ENCODE results near the gene TRIM2. TPM values are rescaled to one million over a fixed set of nuclear protein-coding genes. Genes with fewer than 3 reads are reported as not detected.

Gene TRIM2
- total RNA-seq, 1 experiment from 2014 or later = 0.97 TPM

DNA sequence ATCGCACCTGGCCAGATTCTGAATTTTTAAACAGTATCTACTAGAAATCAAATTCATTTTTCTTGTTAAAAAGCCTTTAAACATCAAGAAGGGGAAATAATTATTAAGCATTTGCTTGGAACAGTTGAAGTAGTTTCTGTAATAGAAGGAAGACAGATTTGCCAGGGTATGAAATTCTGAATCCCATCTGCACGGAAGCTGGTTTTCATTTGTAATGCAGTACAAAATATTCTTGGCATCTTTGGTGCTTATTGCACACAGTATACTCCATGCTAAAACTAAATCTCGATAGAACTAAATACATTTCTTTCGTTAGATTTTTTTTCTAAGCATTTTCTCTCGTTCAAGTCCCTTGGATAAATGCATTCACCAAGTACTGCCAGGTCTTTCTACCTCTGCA, 25.3 kb downstream of the TRIM2 start:
- Histone ChIP-seq H3K4me3 (ENCODE audit: low read length) (no peak overlapping the region), H3K9ac (ENCODE audit: low read length) (no peak overlapping the region), H3K79me2 (ENCODE audit: low read length) (no peaks in the 10 kb centered on the region), H3K27ac (ENCODE audit: low read length) (no peak overlapping the region), H3K4me1 (ENCODE audit: low read length) (peaks cover 16% of the 10 kb centered on the region), H3K9me3 (ENCODE audit: low read length) (peaks cover 2% of the 10 kb centered on the region; the same call in 1 of the 2 replicates), H2AFZ (ENCODE audit: low read length) (no peak overlapping the region), H4K20me1 (ENCODE audit: insufficient read depth, low read depth, low read length) (no peaks in the 10 kb centered on the region), H3K4me2 (ENCODE audit: low read depth, low read length, poor library complexity, severe bottlenecking) (no peak overlapping the region), H3K9me2 (replicated peaks; ENCODE audit: insufficient read depth, low read length) (no peaks in the 10 kb centered on the region), H3K36me3 (ENCODE audit: insufficient read depth, low read length) (no peaks in the 10 kb centered on the region), H3K27me3 (ENCODE audit: low read length) (peaks cover 3% of the 10 kb centered on the region; the same call in 1 of the 2 replicates)
- no peak for DNase-seq

DNA sequence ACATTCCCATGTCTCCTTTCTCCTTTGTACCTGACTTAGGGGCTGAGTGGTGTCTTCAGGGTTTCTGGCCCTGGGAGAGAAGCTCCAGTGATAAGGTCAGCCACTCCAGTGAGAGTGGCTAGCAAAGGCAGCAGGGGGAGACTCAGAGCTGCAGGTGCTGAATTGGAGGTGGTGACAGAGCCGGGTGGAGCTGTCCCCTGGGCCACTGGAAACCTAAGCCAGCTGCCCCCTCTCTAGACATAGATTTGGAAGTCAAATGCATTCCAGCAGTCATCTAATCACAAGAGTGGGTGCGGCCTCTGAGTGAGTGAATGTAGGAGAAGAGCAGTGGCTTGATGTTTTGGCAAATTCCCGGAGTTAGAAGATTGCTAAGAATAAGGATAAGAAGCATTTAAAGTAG, 28.5 kb downstream of the TRIM2 start:
- H4K20me1 ChIP-seq (ENCODE audit: insufficient read depth, low read depth, low read length) = no peaks in the 10 kb centered on the region
- H3K79me2 ChIP-seq (ENCODE audit: low read length) = no peaks in the 10 kb centered on the region
- H3K4me1 ChIP-seq (ENCODE audit: low read length) = peaks cover 11% of the 10 kb centered on the region
- no peaks in the 10 kb centered on the region for H3K9me2 ChIP-seq (replicated peaks; ENCODE audit: insufficient read depth, low read length)
- DNase-seq = peak; percentile 76
- H3K4me3 ChIP-seq (ENCODE audit: low read length) = no peak overlapping the region
- no peak overlapping the region for H3K4me2 ChIP-seq (ENCODE audit: low read depth, low read length, poor library complexity, severe bottlenecking)
- H3K27me3 ChIP-seq (ENCODE audit: low read length) = peaks cover 3% of the 10 kb centered on the region; the same call in 1 of the 2 replicates
- no peaks in the 10 kb centered on the region for H3K9me3 ChIP-seq (ENCODE audit: low read length)
- H2AFZ ChIP-seq (ENCODE audit: low read length) = no peak overlapping the region
- H3K36me3 ChIP-seq (ENCODE audit: insufficient read depth, low read length) = no peaks in the 10 kb centered on the region
- H3K9ac ChIP-seq (ENCODE audit: low read length) = no peak overlapping the region
- H3K27ac ChIP-seq (ENCODE audit: low read length) = no peak overlapping the region

DNA sequence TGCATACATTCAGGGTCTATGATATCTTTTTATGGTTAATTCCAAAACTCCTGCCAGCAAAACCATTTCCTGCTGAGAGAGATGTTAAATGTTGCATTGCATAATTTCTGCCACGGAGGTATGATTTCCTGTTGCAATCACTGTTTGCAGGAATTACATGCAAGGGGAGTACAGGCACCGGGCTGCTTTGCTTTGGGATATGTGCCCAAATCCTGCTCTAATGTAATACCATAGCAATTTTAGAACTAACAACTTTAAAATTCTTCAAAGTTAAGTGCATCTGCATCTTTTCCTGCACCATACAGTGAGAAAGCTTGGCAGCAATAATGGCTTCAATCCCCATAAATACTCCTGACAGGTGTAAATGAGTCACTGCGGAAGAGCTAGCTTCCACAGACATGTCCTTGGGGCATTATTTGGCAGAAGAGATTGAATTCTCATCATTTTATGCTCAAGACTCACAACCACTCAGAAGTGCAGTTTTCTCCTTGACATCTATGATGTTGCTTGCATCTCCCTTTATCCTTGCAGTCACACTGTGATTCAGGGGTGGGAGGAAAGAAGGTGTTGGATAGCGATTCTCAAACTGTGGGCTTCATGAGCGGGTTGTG, 29.6 kb downstream of the TRIM2 start:
- Histone ChIP-seq H3K27me3 (ENCODE audit: low read length) (0 out of 2 replicates have a peak, but pooled peaks cover 3% of the 10 kb centered on the region), H3K4me2 (ENCODE audit: low read depth, low read length, poor library complexity, severe bottlenecking) (no peak overlapping the region), H3K27ac (ENCODE audit: low read length) (no peak overlapping the region), H3K9me2 (replicated peaks; ENCODE audit: insufficient read depth, low read length) (no peaks in the 10 kb centered on the region), H2AFZ (ENCODE audit: low read length) (no peak overlapping the region), H4K20me1 (ENCODE audit: insufficient read depth, low read depth, low read length) (no peaks in the 10 kb centered on the region), H3K4me1 (ENCODE audit: low read length) (peaks cover 11% of the 10 kb centered on the region), H3K79me2 (ENCODE audit: low read length) (no peaks in the 10 kb centered on the region), H3K9me3 (ENCODE audit: low read length) (no peaks in the 10 kb centered on the region), H3K9ac (ENCODE audit: low read length) (no peak overlapping the region), H3K4me3 (ENCODE audit: low read length) (no peak overlapping the region), H3K36me3 (ENCODE audit: insufficient read depth, low read length) (no peaks in the 10 kb centered on the region)
- DNase-seq = no peak

DNA sequence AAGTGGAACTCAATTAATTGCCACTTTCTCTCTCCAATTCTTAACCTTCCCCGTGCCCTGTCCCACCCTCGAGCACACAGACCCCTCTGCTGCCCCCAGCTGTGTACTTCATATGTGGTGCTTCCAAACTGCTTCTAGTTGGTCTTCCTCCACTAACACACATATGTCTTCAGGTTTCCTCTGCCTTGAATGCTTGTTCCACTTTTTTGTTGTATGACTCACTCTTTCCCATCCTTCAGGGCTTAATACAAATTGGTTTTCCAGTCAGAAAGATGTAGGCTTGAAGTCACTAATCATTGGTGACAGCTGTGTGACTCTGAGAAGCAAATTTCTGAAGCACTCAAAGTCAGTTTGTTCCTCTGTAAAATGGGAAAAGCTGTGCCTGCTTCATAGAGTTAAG, 30.6 kb downstream of the TRIM2 start:
- peaks cover 11% of the 10 kb centered on the region for H3K4me1 ChIP-seq (ENCODE audit: low read length)
- no peak overlapping the region for H3K4me2 ChIP-seq (ENCODE audit: low read depth, low read length, poor library complexity, severe bottlenecking)
- H3K36me3 ChIP-seq (ENCODE audit: insufficient read depth, low read length) = no peaks in the 10 kb centered on the region
- DNase-seq = no peak
- H3K4me3 ChIP-seq (ENCODE audit: low read length) = no peak overlapping the region
- H3K9ac ChIP-seq (ENCODE audit: low read length) = no peak overlapping the region
- H3K9me2 ChIP-seq (replicated peaks; ENCODE audit: insufficient read depth, low read length) = no peaks in the 10 kb centered on the region
- no peak overlapping the region for H3K27ac ChIP-seq (ENCODE audit: low read length)
- no peak overlapping the region for H2AFZ ChIP-seq (ENCODE audit: low read length)
- H3K27me3 ChIP-seq (ENCODE audit: low read length) = 0 out of 2 replicates have a peak, but pooled peaks cover 3% of the 10 kb centered on the region
- no peaks in the 10 kb centered on the region for H4K20me1 ChIP-seq (ENCODE audit: insufficient read depth, low read depth, low read length)
- no peaks in the 10 kb centered on the region for H3K79me2 ChIP-seq (ENCODE audit: low read length)
- no peaks in the 10 kb centered on the region for H3K9me3 ChIP-seq (ENCODE audit: low read length)

GRCh38 chr4:153238135-153238919, 34.1 kb downstream of the TRIM2 start:
- no peak overlapping the region for H3K27ac ChIP-seq (ENCODE audit: low read length)
- H3K27me3 ChIP-seq (ENCODE audit: low read length) = no peaks in the 10 kb centered on the region
- H3K9me3 ChIP-seq (ENCODE audit: low read length) = no peaks in the 10 kb centered on the region
- no peaks in the 10 kb centered on the region for H3K36me3 ChIP-seq (ENCODE audit: insufficient read depth, low read length)
- H3K4me1 ChIP-seq (ENCODE audit: low read length) = peaks cover 18% of the 10 kb centered on the region
- H3K9me2 ChIP-seq (replicated peaks; ENCODE audit: insufficient read depth, low read length) = no peaks in the 10 kb centered on the region
- no peak overlapping the region for H2AFZ ChIP-seq (ENCODE audit: low read length)
- H3K4me3 ChIP-seq (ENCODE audit: low read length) = no peak overlapping the region
- H3K79me2 ChIP-seq (ENCODE audit: low read length) = no peaks in the 10 kb centered on the region
- no peak overlapping the region for H3K9ac ChIP-seq (ENCODE audit: low read length)
- H4K20me1 ChIP-seq (ENCODE audit: insufficient read depth, low read depth, low read length) = no peaks in the 10 kb centered on the region
- no peak overlapping the region for H3K4me2 ChIP-seq (ENCODE audit: low read depth, low read length, poor library complexity, severe bottlenecking)
- DNase-seq = no peak

GRCh38 chr4:153239409-153239808, 35.2 kb downstream of the TRIM2 start:
- no peaks in the 10 kb centered on the region for H3K79me2 ChIP-seq (ENCODE audit: low read length)

DNA sequence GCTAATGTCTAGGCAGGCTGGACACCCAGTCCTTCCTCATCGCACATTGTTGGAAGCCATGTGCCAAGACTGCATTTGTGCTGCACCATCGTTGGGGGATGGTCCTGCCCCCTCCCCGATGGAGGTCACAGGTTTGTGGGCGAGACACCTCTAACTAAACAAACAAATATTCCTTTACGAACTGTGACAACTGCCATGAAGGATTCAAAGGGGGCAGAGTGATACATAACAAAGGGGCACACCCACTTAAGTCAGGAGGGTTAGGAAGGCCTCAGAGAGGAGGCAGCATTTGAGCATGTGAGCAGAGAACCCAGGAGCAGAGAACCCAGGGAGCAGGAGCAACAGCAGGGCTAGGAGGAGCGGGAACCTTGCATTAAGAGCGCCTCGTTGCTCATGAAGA, 37.1 kb downstream of the TRIM2 start:
- Histone ChIP-seq H3K4me1 (ENCODE audit: low read length) (peaks cover 16% of the 10 kb centered on the region), H3K27ac (ENCODE audit: low read length) (no peak overlapping the region), H3K36me3 (ENCODE audit: insufficient read depth, low read length) (no peaks in the 10 kb centered on the region), H3K27me3 (ENCODE audit: low read length) (no peaks in the 10 kb centered on the region), H4K20me1 (ENCODE audit: insufficient read depth, low read depth, low read length) (no peaks in the 10 kb centered on the region), H3K79me2 (ENCODE audit: low read length) (no peaks in the 10 kb centered on the region), H3K4me2 (ENCODE audit: low read depth, low read length, poor library complexity, severe bottlenecking) (no peak overlapping the region), H3K9ac (ENCODE audit: low read length) (no peak overlapping the region), H3K4me3 (ENCODE audit: low read length) (no peak overlapping the region), H2AFZ (ENCODE audit: low read length) (no peak overlapping the region), H3K9me2 (replicated peaks; ENCODE audit: insufficient read depth, low read length) (no peaks in the 10 kb centered on the region), H3K9me3 (ENCODE audit: low read length) (no peaks in the 10 kb centered on the region)
- no peak for DNase-seq

More at GRCh38 chr4:153239409-153239808, 35.2 kb downstream of the TRIM2 start:
- H3K4me3 ChIP-seq (ENCODE audit: low read length) = no peak overlapping the region
- no peaks in the 10 kb centered on the region for H4K20me1 ChIP-seq (ENCODE audit: insufficient read depth, low read depth, low read length)
- no peaks in the 10 kb centered on the region for H3K36me3 ChIP-seq (ENCODE audit: insufficient read depth, low read length)
- H3K27ac ChIP-seq (ENCODE audit: low read length) = no peak overlapping the region
- no peak overlapping the region for H3K9ac ChIP-seq (ENCODE audit: low read length)
- H3K9me2 ChIP-seq (replicated peaks; ENCODE audit: insufficient read depth, low read length) = no peaks in the 10 kb centered on the region
- no peaks in the 10 kb centered on the region for H3K27me3 ChIP-seq (ENCODE audit: low read length)
- H2AFZ ChIP-seq (ENCODE audit: low read length) = no peak overlapping the region
- peaks cover 16% of the 10 kb centered on the region for H3K4me1 ChIP-seq (ENCODE audit: low read length)
- DNase-seq = no peak
- no peaks in the 10 kb centered on the region for H3K9me3 ChIP-seq (ENCODE audit: low read length)
- H3K4me2 ChIP-seq (ENCODE audit: low read depth, low read length, poor library complexity, severe bottlenecking) = no peak overlapping the region

- Histone ChIP-seq H3K79me2 (ENCODE audit: low read length) (no peaks in the 10 kb centered on the region), H3K4me1 (ENCODE audit: low read length) (peaks cover 16% of the 10 kb centered on the region), H3K9me2 (replicated peaks; ENCODE audit: insufficient read depth, low read length) (no peaks in the 10 kb centered on the region), H3K9ac (ENCODE audit: low read length) (no peak overlapping the region), H3K4me3 (ENCODE audit: low read length) (no peak overlapping the region), H3K27ac (ENCODE audit: low read length) (no peak overlapping the region), H3K4me2 (ENCODE audit: low read depth, low read length, poor library complexity, severe bottlenecking) (no peak overlapping the region), H3K9me3 (ENCODE audit: low read length) (no peaks in the 10 kb centered on the region), H3K36me3 (ENCODE audit: insufficient read depth, low read length) (no peaks in the 10 kb centered on the region), H4K20me1 (ENCODE audit: insufficient read depth, low read depth, low read length) (no peaks in the 10 kb centered on the region), H3K27me3 (ENCODE audit: low read length) (no peaks in the 10 kb centered on the region), H2AFZ (ENCODE audit: low read length) (peak overlapping the region; percentile 3; the same call in 1 of the 2 replicates)
- peak; percentile 51 for DNase-seq
These were observed 38.0 kb downstream of the TRIM2 start for GRCh38 chr4:153241970-153242838.

Measured in Karpas-422 (cell line).